Measurements from ENCODE around the gene MSH5.

The MSH5 gene

GRCh38 chr6:31734821-31735406 is 4.9 kb upstream of the MSH5 start:
- no peaks in the 10 kb centered on the region for H3K27me3 ChIP-seq (ENCODE audit: insufficient read depth, low read depth)
- H3K4me1 ChIP-seq (ENCODE audit: low read depth, poor library complexity, severe bottlenecking), result peaks cover 43% of the 10 kb centered on the region
- H3K9ac ChIP-seq, result peak overlapping the region; percentile 81; the same call in 1 of the 2 replicates
- no peak for TF ChIP-seq CTCF (conservative IDR thresholded peaks at IDR 0.05; ENCODE audit: low read depth, low read length)
- H3K4me2 ChIP-seq, result peak overlapping the region; percentile 100
- H4K20me1 ChIP-seq (ENCODE audit: insufficient read depth), result no peaks in the 10 kb centered on the region
- H3K36me3 ChIP-seq (ENCODE audit: insufficient read depth), result peaks cover 7% of the 10 kb centered on the region; the same call in 1 of the 2 replicates
- no peak overlapping the region for H3K4me3 ChIP-seq (IDR thresholded peaks at IDR 0.05; ENCODE audit: insufficient read depth, low read depth, low read length)
- H3K27ac ChIP-seq, result peak overlapping the region; percentile 100
- no peak overlapping the region for H2AFZ ChIP-seq (ENCODE audit: low read depth)
- H3K79me2 ChIP-seq (ENCODE audit: insufficient read depth, low read depth), result peaks cover 39% of the 10 kb centered on the region

GRCh38 chr6:31736021-31736767 is 3.6 kb upstream of the MSH5 start, which contains the start of gene CLIC1:
TSS of gene CLIC1 (minus strand) at chr6:31736530. CDS start at chr6:31736300, 230 bp downstream.
- Histone ChIP-seq H3K4me1 (ENCODE audit: low read depth, poor library complexity, severe bottlenecking) (peaks cover 48% of the 10 kb centered on the region), H2AFZ (ENCODE audit: low read depth) (peak within 1 kb of the TSS; percentile 12; the same call in 1 of the 2 replicates), H3K27ac (peak within 1 kb of the TSS; percentile 100), H4K20me1 (ENCODE audit: insufficient read depth) (no peaks in the 10 kb centered on the region), H3K4me3 (IDR thresholded peaks at IDR 0.05; ENCODE audit: insufficient read depth, low read depth, low read length) (no peak within 1 kb of the TSS), H3K27me3 (ENCODE audit: insufficient read depth, low read depth) (no peaks in the 10 kb centered on the region), H3K36me3 (ENCODE audit: insufficient read depth) (no peaks in the 10 kb centered on the region), H3K9ac (peak within 1 kb of the TSS; percentile 81), H3K4me2 (peak within 1 kb of the TSS; percentile 100), H3K79me2 (ENCODE audit: insufficient read depth, low read depth) (peaks cover 45% of the 10 kb centered on the region)
- no peak for TF ChIP-seq CTCF (conservative IDR thresholded peaks at IDR 0.05; ENCODE audit: low read depth, low read length)

GRCh38 chr6:31736768-31737314 is 3.0 kb upstream of the MSH5 start:
- no peak overlapping the region for H3K4me3 ChIP-seq (IDR thresholded peaks at IDR 0.05; ENCODE audit: insufficient read depth, low read depth, low read length)
- H3K4me1 ChIP-seq (ENCODE audit: low read depth, poor library complexity, severe bottlenecking), result peaks cover 54% of the 10 kb centered on the region
- H3K4me2 ChIP-seq, result peak overlapping the region; percentile 100
- no peaks in the 10 kb centered on the region for H3K27me3 ChIP-seq (ENCODE audit: insufficient read depth, low read depth)
- no peaks in the 10 kb centered on the region for H3K36me3 ChIP-seq (ENCODE audit: insufficient read depth)
- peak overlapping the region; percentile 12; the same call in 1 of the 2 replicates for H2AFZ ChIP-seq (ENCODE audit: low read depth)
- TF ChIP-seq CTCF (conservative IDR thresholded peaks at IDR 0.05; ENCODE audit: low read depth, low read length), result no peak
- peak overlapping the region; percentile 81 for H3K9ac ChIP-seq
- H4K20me1 ChIP-seq (ENCODE audit: insufficient read depth), result no peaks in the 10 kb centered on the region
- peaks cover 51% of the 10 kb centered on the region for H3K79me2 ChIP-seq (ENCODE audit: insufficient read depth, low read depth)
- H3K27ac ChIP-seq, result peak overlapping the region; percentile 100

- H3K9ac ChIP-seq, result peak overlapping the region; percentile 81
- no peak overlapping the region for H3K4me3 ChIP-seq (IDR thresholded peaks at IDR 0.05; ENCODE audit: insufficient read depth, low read depth, low read length)
- peak overlapping the region; percentile 100 for H3K27ac ChIP-seq
- no peaks in the 10 kb centered on the region for H4K20me1 ChIP-seq (ENCODE audit: insufficient read depth)
- peaks cover 56% of the 10 kb centered on the region for H3K4me1 ChIP-seq (ENCODE audit: low read depth, poor library complexity, severe bottlenecking)
- H3K27me3 ChIP-seq (ENCODE audit: insufficient read depth, low read depth), result no peaks in the 10 kb centered on the region
- peak overlapping the region; percentile 100 for H3K4me2 ChIP-seq
- H2AFZ ChIP-seq (ENCODE audit: low read depth), result no peak overlapping the region
- no peak for TF ChIP-seq CTCF (conservative IDR thresholded peaks at IDR 0.05; ENCODE audit: low read depth, low read length)
- peaks cover 51% of the 10 kb centered on the region for H3K79me2 ChIP-seq (ENCODE audit: insufficient read depth, low read depth)
- no peaks in the 10 kb centered on the region for H3K36me3 ChIP-seq (ENCODE audit: insufficient read depth)
These were observed 2.4 kb upstream of the MSH5 start for GRCh38 chr6:31737315-31737990.
